Right forelimb (tissue), 1 donor: Measurements from ENCODE around the gene QKI.
"Not testable (repeated sequence)": the region's sequence is repeated elsewhere in the genome, so short reads cannot be mapped to it uniquely, and the experiment has no call there.

Experiments
- DNase-seq: peaks from one replicate; pipeline ENCODE4 v3.0.0-alpha.2; 2018

The QKI gene

GRCh38 chr6:163444077-163444476 is 29.6 kb downstream of the QKI start:
- no peak for DNase-seq

GRCh38 chr6:163446549-163446948 is 32.0 kb downstream of the QKI start:
- no peak for DNase-seq

GRCh38 chr6:163449076-163449475 is 34.6 kb downstream of the QKI start:
- DNase-seq = no peak

- no peak for DNase-seq
These were observed 39.9 kb downstream of the QKI start for GRCh38 chr6:163454425-163454824.

GRCh38 chr6:163455552-163455951 is 41.0 kb downstream of the QKI start:
- DNase-seq = no peak

- no peak for DNase-seq
These were observed 43.4 kb downstream of the QKI start for GRCh38 chr6:163457637-163458561.

- no peak for DNase-seq
These were observed 44.5 kb downstream of the QKI start for GRCh38 chr6:163459007-163459406.

- no peak for DNase-seq
These were observed 45.0 kb downstream of the QKI start for GRCh38 chr6:163459536-163459935.

- no peak for DNase-seq
These were observed 45.8 kb downstream of the QKI start for GRCh38 chr6:163460307-163460782.

GRCh38 chr6:163461696-163462095 is 47.2 kb downstream of the QKI start:
- DNase-seq = no peak

GRCh38 chr6:163463180-163463579 is 48.7 kb downstream of the QKI start:
- no peak for DNase-seq

- DNase-seq = no peak
These were observed 49.3 kb downstream of the QKI start for GRCh38 chr6:163463795-163464194.

GRCh38 chr6:163466839-163467390 is 52.4 kb downstream of the QKI start:
- DNase-seq = no peak

- no peak for DNase-seq
These were observed 54.2 kb downstream of the QKI start for GRCh38 chr6:163468738-163469137.

- no peak for DNase-seq
These were observed 55.0 kb downstream of the QKI start for GRCh38 chr6:163469459-163469985.

GRCh38 chr6:163470611-163471010 is 56.1 kb downstream of the QKI start:
- DNase-seq = no peak

- no peak for DNase-seq
These were observed 60.1 kb downstream of the QKI start for GRCh38 chr6:163474581-163474980.

- not testable (repeated sequence) for DNase-seq
These were observed 62.4 kb downstream of the QKI start for GRCh38 chr6:163476946-163477345.

- DNase-seq = no peak
These were observed 68.6 kb downstream of the QKI start for GRCh38 chr6:163483107-163483506.

- DNase-seq = no peak
These were observed 70.9 kb downstream of the QKI start for GRCh38 chr6:163485388-163485851.

GRCh38 chr6:163486821-163487220 is 72.3 kb downstream of the QKI start:
- DNase-seq = no peak

- no peak for DNase-seq
These were observed 73.1 kb downstream of the QKI start for GRCh38 chr6:163487606-163488005.

- DNase-seq = no peak
These were observed 75.1 kb downstream of the QKI start for GRCh38 chr6:163489584-163489983.
